ENCODE results near the gene LGI4. TPM values are rescaled to one million over a fixed set of nuclear protein-coding genes. Genes with fewer than 3 reads are reported as not detected.

Gene LGI4
- total RNA-seq, 1 experiment from 2014 or later: 3.2 TPM

GRCh38 chr19:35084509-35084762, 50.4 kb downstream of the LGI4 start:
- no peak overlapping the region; the same call in 1 of the 2 replicates for H3K14ac ChIP-seq (ENCODE audit: insufficient read depth, low read length)
- no peak overlapping the region for H3K4me2 ChIP-seq (ENCODE audit: insufficient read depth, insufficient read length, low read length)
- H3K9ac ChIP-seq (ENCODE audit: extremely low read depth, insufficient read length, low read length): no peak overlapping the region
- no peaks in the 10 kb centered on the region for H3K23me2 ChIP-seq (ENCODE audit: insufficient read length, low read depth, low read length, poor library complexity, severe bottlenecking)
- H3K4ac ChIP-seq (ENCODE audit: low read depth, low read length): no peak overlapping the region
- Mint-ChIP-seq H3K9me3 (peaks cover 0 to 3% of the 10 kb centered on the region in 2 experiments; a peak in 4 of 5 replicates), H3K27me3 (ENCODE audit: low read depth) (peaks cover 3% of the 10 kb centered on the region; the same call in 1 of the 2 replicates), H3K27ac (peak overlapping the region in 1 of 3 experiments; percentile 77; a peak in 1 of 7 replicates), H3K36me3 (ENCODE audit: insufficient read depth in 1 of 3, low read depth in 3 of 3) (0 out of 7 replicates have a peak, but pooled peaks cover 0 to 4% (median 0%) of the 10 kb centered on the region in 3 experiments), H3K4me3 (no peak overlapping the region), H3K4me1 (peaks cover 5 to 11% of the 10 kb centered on the region in 2 experiments)
- no peak overlapping the region for H3K18ac ChIP-seq (ENCODE audit: insufficient read length, low read depth, low read length)
- H2AK5ac ChIP-seq (ENCODE audit: insufficient read length, low read length): no peak overlapping the region
- DNase-seq: no peak
- no CpG with 5 or more reads among the region's 3 CpGs for WGBS (ENCODE audit: extremely low coverage, insufficient read length, low lambda C conversion rate)
- H2BK20ac ChIP-seq (ENCODE audit: low read depth, low read length, poor library complexity, severe bottlenecking): no peak overlapping the region
- no peak overlapping the region for H2BK120ac ChIP-seq (ENCODE audit: low read depth, low read length, poor library complexity, severe bottlenecking)
- no peak overlapping the region for H2BK12ac ChIP-seq (ENCODE audit: insufficient read length, low read depth, low read length)
- no peak overlapping the region for H3K56ac ChIP-seq (ENCODE audit: insufficient read length, low read depth, low read length)
- no peak overlapping the region for H3K27ac ChIP-seq (ENCODE audit: insufficient read length, low read depth, low read length)
- H3T11ph ChIP-seq (ENCODE audit: low read length): no peak overlapping the region
- no peak for TF ChIP-seq CTCF (conservative IDR thresholded peaks at IDR 0.05)
- H4K20me1 ChIP-seq (ENCODE audit: control insufficient read depth, insufficient read depth, insufficient read length): peaks cover 2% of the 10 kb centered on the region
- no peak overlapping the region for H4K91ac ChIP-seq (ENCODE audit: insufficient read length, low read depth, low read length)
- H4K5ac ChIP-seq (ENCODE audit: insufficient read length, low read depth, low read length): no peak overlapping the region
- H3K9me3 ChIP-seq (ENCODE audit: control insufficient read depth, low read depth, low read length): no peaks in the 10 kb centered on the region
- no peaks in the 10 kb centered on the region for H3K27me3 ChIP-seq (ENCODE audit: insufficient read depth, low read length)
- no peak overlapping the region for H2BK5ac ChIP-seq (ENCODE audit: insufficient read length, low read length)
- H3K79me1 ChIP-seq (ENCODE audit: insufficient read depth, low read depth, low read length, poor library complexity, severe bottlenecking): no peaks in the 10 kb centered on the region
- no peak overlapping the region for H2BK15ac ChIP-seq (ENCODE audit: low read depth, low read length)
- no peaks in the 10 kb centered on the region; the same call in 1 of the 2 replicates for H3K4me1 ChIP-seq (ENCODE audit: insufficient read depth, low read length)
- no peak overlapping the region for H2AFZ ChIP-seq (ENCODE audit: low read length)
- H3K23ac ChIP-seq (ENCODE audit: insufficient read length, low read depth, low read length): no peak overlapping the region
- H4K8ac ChIP-seq (replicated peaks; ENCODE audit: insufficient read length, low read depth, low read length): no peak overlapping the region
- H3K79me2 ChIP-seq (ENCODE audit: insufficient read depth, low read length): no peaks in the 10 kb centered on the region
